ENCODE data around the gene SWAP70.

SWAP70 gene

DNA sequence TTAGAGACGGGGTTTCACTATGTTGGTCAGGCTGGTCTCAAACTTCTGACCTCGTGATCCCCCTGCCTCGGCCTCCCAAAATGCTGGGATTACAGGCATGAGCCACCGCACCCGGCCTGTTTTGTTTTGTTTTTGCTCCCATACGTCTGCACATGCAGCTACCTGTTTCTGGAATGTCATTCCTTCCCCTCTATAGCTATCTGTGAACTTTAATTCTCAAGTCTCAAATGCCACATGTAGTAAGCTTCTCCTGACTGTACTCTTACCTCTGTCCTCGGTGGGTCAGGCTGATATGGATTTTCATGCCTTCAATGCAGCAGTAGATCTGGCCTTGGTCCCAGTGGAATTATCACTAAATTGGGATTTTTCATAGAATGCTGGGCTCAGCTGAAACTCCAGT lies 12.4 kb upstream of the SWAP70 start:
- H3K9ac ChIP-seq (ENCODE audit: low read length): no peak overlapping the region
- no peaks in the 10 kb centered on the region for H3K27me3 ChIP-seq (ENCODE audit: control insufficient read depth, insufficient read depth, low read length)
- H3K4me3 ChIP-seq (ENCODE audit: low read depth, low read length): no peak overlapping the region
- peaks cover 6% of the 10 kb centered on the region; the same call in 1 of the 2 replicates for H3K4me1 ChIP-seq (ENCODE audit: control insufficient read depth, insufficient read depth, low read length)
- no peak overlapping the region for H3K27ac ChIP-seq (ENCODE audit: low read depth, low read length)
- no peaks in the 10 kb centered on the region for H3K36me3 ChIP-seq (ENCODE audit: control insufficient read depth, insufficient read depth, low read length)
- peaks cover 8% of the 10 kb centered on the region; the same call in 1 of the 2 replicates for H3K9me3 ChIP-seq (ENCODE audit: control insufficient read depth, insufficient read depth, low read depth, low read length)

DNA sequence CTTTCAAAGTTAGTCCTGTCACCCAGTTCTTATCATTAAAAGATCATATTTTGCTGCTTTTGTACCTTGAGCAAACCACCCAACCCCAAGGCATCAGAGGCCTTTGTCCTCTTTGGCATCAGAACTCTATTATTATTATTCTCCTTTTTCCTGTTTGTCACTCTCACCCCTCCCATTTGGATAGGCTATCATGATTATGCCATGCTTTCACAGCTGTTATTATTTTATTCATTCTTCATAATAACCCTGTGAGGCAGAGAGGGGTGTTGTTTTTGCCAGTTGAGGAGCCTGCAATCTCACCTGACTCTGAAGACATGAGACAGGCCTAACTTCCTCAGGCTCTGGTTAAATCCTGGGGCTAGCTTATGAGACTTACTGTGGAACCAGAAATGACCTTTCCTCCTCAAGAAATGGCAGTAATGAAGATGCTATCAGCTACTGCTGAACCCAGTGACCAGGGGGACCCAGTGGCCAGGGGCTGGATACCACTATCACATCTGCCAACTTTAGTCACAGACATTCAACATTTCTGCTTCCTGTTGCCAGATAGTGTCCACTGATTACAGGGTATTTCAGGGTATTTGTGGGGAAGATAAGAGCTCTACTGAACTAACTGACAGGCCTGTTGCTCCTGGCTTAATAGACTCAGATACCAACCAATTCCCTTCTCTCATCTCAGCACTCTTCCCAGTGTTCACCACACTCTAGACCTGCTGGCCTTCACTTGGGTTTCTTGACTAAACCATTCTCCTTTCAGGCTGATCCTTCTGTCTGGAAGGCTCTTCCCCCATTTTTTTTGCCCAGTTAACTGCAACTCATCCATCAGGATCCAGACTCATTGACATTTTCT lies 11.8 kb upstream of the SWAP70 start:
- no peak overlapping the region for H3K9ac ChIP-seq (ENCODE audit: low read length)
- no peak overlapping the region for H3K27ac ChIP-seq (ENCODE audit: low read depth, low read length)
- no peak overlapping the region for H3K4me3 ChIP-seq (ENCODE audit: low read depth, low read length)
- no peaks in the 10 kb centered on the region for H3K36me3 ChIP-seq (ENCODE audit: control insufficient read depth, insufficient read depth, low read length)
- H3K9me3 ChIP-seq (ENCODE audit: control insufficient read depth, insufficient read depth, low read depth, low read length): peaks cover 8% of the 10 kb centered on the region; the same call in 1 of the 2 replicates
- H3K4me1 ChIP-seq (ENCODE audit: control insufficient read depth, insufficient read depth, low read length): peaks cover 6% of the 10 kb centered on the region; the same call in 1 of the 2 replicates
- H3K27me3 ChIP-seq (ENCODE audit: control insufficient read depth, insufficient read depth, low read length): no peaks in the 10 kb centered on the region

DNA sequence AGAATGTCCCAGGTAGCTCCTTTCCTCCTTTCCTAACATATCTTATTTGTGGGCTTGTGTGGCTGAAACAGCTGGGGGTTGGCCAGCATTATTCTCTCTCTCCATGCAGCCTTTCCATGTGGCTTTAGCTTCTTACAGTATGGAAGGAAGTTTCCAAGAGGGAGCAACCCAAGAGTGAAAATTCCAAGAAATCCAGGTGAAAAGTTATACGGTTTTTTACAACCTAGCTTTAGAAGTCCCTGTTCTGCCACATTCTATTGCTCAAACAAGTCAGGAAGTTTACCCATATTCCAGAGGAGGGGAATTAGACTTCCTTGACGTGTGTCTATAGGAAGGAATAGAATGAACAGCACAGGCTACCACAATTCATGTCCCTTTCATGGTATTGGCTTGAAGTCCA lies 10.0 kb upstream of the SWAP70 start:
- peaks cover 2% of the 10 kb centered on the region; the same call in 1 of the 2 replicates for H3K4me1 ChIP-seq (ENCODE audit: control insufficient read depth, insufficient read depth, low read length)
- no peaks in the 10 kb centered on the region for H3K27me3 ChIP-seq (ENCODE audit: control insufficient read depth, insufficient read depth, low read length)
- no peak overlapping the region for H3K27ac ChIP-seq (ENCODE audit: low read depth, low read length)
- H3K4me3 ChIP-seq (ENCODE audit: low read depth, low read length): no peak overlapping the region
- no peak overlapping the region for H3K9ac ChIP-seq (ENCODE audit: low read length)
- no peaks in the 10 kb centered on the region for H3K36me3 ChIP-seq (ENCODE audit: control insufficient read depth, insufficient read depth, low read length)
- H3K9me3 ChIP-seq (ENCODE audit: control insufficient read depth, insufficient read depth, low read depth, low read length): peaks cover 2% of the 10 kb centered on the region; the same call in 1 of the 2 replicates

DNA sequence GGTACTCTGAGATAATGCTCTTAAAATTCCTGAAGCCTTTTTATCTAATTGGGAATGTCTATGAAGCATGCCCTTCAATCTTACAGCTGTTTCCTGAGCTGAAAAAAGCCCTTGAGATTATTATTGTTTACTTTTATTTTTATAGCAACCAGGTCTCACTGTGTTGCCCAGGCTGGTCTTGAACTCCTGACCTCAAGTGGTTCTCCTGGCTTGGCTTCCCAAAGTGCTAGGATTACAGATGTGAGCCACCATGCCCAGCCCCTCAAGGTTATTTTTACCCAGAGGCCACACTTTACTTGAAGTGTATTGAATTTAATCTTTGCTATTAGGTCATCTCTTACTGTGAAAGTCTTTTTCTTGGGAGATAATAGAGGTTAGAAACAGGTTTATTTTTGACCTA lies 7.0 kb upstream of the SWAP70 start:
- no peak overlapping the region for H3K4me3 ChIP-seq (ENCODE audit: low read depth, low read length)
- H3K4me1 ChIP-seq (ENCODE audit: control insufficient read depth, insufficient read depth, low read length): no peaks in the 10 kb centered on the region
- no peak overlapping the region for H3K27ac ChIP-seq (ENCODE audit: low read depth, low read length)
- no peaks in the 10 kb centered on the region for H3K27me3 ChIP-seq (ENCODE audit: control insufficient read depth, insufficient read depth, low read length)
- H3K9ac ChIP-seq (ENCODE audit: low read length): no peak overlapping the region
- no peaks in the 10 kb centered on the region for H3K36me3 ChIP-seq (ENCODE audit: control insufficient read depth, insufficient read depth, low read length)
- H3K9me3 ChIP-seq (ENCODE audit: control insufficient read depth, insufficient read depth, low read depth, low read length): peaks cover 2% of the 10 kb centered on the region; the same call in 1 of the 2 replicates

DNA sequence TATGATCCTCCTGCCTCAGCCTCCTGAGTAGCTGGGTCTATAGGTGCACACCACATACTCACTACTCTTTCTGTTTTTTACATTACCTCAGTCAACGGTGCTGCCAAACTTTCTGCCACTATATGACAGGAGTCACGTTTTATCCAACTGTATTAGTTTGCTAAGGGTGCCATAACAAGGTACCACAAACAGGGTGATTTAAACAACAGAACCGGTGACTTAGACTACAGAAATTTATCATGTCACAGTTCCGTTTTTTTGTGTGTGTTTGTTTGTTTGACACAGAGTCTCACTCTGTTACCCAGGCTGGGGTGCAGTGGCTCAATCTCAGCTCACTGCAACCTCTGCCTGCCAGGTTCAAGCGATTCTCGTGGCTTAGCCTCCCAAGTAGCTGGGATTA lies 6.3 kb upstream of the SWAP70 start:
- H3K4me1 ChIP-seq (ENCODE audit: control insufficient read depth, insufficient read depth, low read length): no peaks in the 10 kb centered on the region
- H3K9me3 ChIP-seq (ENCODE audit: control insufficient read depth, insufficient read depth, low read depth, low read length): peaks cover 2% of the 10 kb centered on the region; the same call in 1 of the 2 replicates
- no peaks in the 10 kb centered on the region for H3K36me3 ChIP-seq (ENCODE audit: control insufficient read depth, insufficient read depth, low read length)
- no peak overlapping the region for H3K9ac ChIP-seq (ENCODE audit: low read length)
- H3K4me3 ChIP-seq (ENCODE audit: low read depth, low read length): no peak overlapping the region
- no peaks in the 10 kb centered on the region for H3K27me3 ChIP-seq (ENCODE audit: control insufficient read depth, insufficient read depth, low read length)
- no peak overlapping the region for H3K27ac ChIP-seq (ENCODE audit: low read depth, low read length)

DNA sequence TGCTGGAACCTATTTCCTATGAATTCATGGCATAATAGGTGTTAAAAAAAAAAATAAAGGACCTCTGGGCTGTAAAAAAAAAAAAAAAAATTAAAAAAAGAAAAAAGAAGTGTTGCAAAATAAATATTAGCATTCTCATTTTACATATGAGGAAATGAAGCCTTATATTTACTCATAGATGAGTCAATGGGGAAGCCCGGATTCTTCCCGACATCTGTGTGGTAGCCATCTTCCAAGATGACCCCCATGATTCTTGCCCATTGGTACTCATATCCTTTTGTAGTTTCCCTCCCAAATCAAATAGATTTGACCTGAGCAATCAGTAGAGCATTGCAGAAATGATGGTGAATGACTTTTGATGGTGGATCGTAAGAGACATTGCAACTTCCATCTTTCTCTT lies 3.0 kb upstream of the SWAP70 start:
- Histone ChIP-seq H3K27ac (ENCODE audit: low read depth, low read length) (no peak overlapping the region), H3K9me3 (ENCODE audit: control insufficient read depth, insufficient read depth, low read depth, low read length) (peaks cover 2% of the 10 kb centered on the region; the same call in 1 of the 2 replicates), H3K4me1 (ENCODE audit: control insufficient read depth, insufficient read depth, low read length) (0 out of 2 replicates have a peak, but pooled peaks cover 3% of the 10 kb centered on the region), H3K9ac (ENCODE audit: low read length) (no peak overlapping the region), H3K27me3 (ENCODE audit: control insufficient read depth, insufficient read depth, low read length) (no peaks in the 10 kb centered on the region), H3K36me3 (ENCODE audit: control insufficient read depth, insufficient read depth, low read length) (no peaks in the 10 kb centered on the region), H3K4me3 (ENCODE audit: low read depth, low read length) (no peak overlapping the region)

DNA sequence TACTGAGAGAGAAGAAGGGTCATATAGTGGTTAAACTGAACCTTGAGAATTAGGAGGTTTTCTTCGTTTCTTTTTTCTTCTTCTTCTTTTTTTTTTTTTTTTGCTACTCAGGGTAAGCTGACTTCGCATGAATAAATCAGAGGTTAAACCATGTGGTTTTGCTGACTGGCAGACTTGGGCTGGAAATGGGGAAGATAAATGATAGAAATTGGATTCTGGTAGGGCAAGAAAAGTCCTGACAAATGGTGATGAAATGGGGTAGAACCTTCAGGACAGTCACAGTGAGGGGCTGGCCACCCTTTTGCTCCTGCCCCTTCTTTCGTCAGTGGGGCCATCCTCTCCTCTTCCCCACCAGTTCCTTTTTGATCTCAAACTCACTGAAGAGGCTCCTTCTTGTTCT lies 1.6 kb upstream of the SWAP70 start:
- H3K4me1 ChIP-seq (ENCODE audit: control insufficient read depth, insufficient read depth, low read length): 0 out of 2 replicates have a peak, but pooled peaks cover 3% of the 10 kb centered on the region
- H3K4me3 ChIP-seq (ENCODE audit: low read depth, low read length): no peak overlapping the region
- H3K9ac ChIP-seq (ENCODE audit: low read length): no peak overlapping the region
- no peaks in the 10 kb centered on the region for H3K27me3 ChIP-seq (ENCODE audit: control insufficient read depth, insufficient read depth, low read length)
- H3K9me3 ChIP-seq (ENCODE audit: control insufficient read depth, insufficient read depth, low read depth, low read length): peaks cover 2% of the 10 kb centered on the region; the same call in 1 of the 2 replicates
- 0 out of 2 replicates have a peak, but pooled peaks cover 4% of the 10 kb centered on the region for H3K36me3 ChIP-seq (ENCODE audit: control insufficient read depth, insufficient read depth, low read length)
- H3K27ac ChIP-seq (ENCODE audit: low read depth, low read length): no peak overlapping the region

DNA sequence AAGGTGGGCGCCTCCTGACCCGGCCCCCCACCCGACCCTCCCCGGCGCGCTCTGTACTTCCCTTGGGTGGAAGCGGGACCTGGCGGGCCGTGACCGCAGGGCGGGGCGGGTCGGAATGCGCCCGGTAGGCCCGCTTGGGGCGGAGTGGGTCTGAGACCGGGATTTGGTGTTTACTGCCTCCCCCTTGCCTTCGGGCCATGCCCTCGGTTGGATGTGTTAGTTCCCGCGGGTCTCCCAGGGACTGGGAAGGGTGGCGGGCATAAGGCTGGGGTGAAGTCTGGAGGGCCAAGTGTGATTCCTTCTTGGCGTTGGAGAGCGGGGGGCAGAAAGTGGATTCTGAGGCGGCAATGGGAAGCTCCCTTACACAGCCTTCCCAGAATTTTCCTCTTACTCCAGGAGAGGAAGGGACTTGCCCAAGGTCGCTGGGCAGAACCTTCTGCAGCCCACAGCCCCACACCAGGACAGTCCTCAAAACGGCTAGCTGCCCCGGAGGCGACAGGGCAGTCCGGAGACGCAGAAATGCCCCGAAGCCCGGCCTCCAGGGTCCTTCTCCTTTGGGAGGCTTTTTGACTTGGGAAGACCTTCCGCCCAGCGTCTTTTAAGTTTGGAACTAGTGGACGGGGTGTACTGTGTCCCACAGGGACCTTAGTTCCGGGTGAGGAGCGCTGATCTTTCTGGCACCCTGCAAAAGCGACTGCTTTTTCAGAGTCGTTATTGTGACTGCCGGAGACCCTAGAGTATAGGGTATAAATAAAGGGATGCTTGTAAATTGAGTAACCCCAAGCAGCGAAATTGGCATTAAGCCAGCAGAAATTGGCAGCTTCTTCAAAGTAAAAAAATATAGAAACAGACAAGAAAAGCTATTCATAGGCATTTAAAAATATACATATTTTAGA lies 647 bp downstream of the SWAP70 start:
- H3K27me3 ChIP-seq (ENCODE audit: control insufficient read depth, insufficient read depth, low read length): no peaks in the 10 kb centered on the region
- peaks cover 2% of the 10 kb centered on the region; the same call in 1 of the 2 replicates for H3K9me3 ChIP-seq (ENCODE audit: control insufficient read depth, insufficient read depth, low read depth, low read length)
- H3K9ac ChIP-seq (ENCODE audit: low read length): peak overlapping the region; percentile 82
- H3K4me3 ChIP-seq (ENCODE audit: low read depth, low read length): peak overlapping the region; percentile 97
- H3K4me1 ChIP-seq (ENCODE audit: control insufficient read depth, insufficient read depth, low read length): 0 out of 2 replicates have a peak, but pooled peaks cover 3% of the 10 kb centered on the region
- 0 out of 2 replicates have a peak, but pooled peaks cover 4% of the 10 kb centered on the region for H3K36me3 ChIP-seq (ENCODE audit: control insufficient read depth, insufficient read depth, low read length)
- H3K27ac ChIP-seq (ENCODE audit: low read depth, low read length): peak overlapping the region; percentile 64; the same call in 1 of the 2 replicates

DNA sequence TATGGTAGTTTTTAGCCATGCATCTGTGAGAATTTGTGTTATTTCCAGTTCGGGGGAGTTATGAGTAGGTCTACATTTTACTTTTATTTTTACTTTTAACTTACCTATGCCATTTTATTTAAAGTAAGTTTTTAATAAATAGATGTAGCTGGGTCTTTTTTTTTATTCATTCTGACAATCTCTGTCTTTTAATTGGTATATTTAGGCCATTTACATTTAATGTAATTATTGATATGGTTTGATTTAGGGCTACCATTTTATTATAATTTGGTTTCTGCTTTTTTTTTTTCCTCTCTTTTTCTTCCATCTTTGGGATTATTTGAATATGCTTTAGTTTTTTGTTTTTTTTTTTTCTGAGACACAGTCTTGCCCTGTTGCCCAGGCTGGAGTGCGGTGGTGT lies 1.9 kb downstream of the SWAP70 start:
- H3K9ac ChIP-seq (ENCODE audit: low read length): no peak overlapping the region
- no peak overlapping the region for H3K27ac ChIP-seq (ENCODE audit: low read depth, low read length)
- H3K4me1 ChIP-seq (ENCODE audit: control insufficient read depth, insufficient read depth, low read length): 0 out of 2 replicates have a peak, but pooled peaks cover 3% of the 10 kb centered on the region
- peak overlapping the region; percentile 97; the same call in 1 of the 2 replicates for H3K4me3 ChIP-seq (ENCODE audit: low read depth, low read length)
- peaks cover 2% of the 10 kb centered on the region; the same call in 1 of the 2 replicates for H3K9me3 ChIP-seq (ENCODE audit: control insufficient read depth, insufficient read depth, low read depth, low read length)
- 0 out of 2 replicates have a peak, but pooled peaks cover 4% of the 10 kb centered on the region for H3K36me3 ChIP-seq (ENCODE audit: control insufficient read depth, insufficient read depth, low read length)
- H3K27me3 ChIP-seq (ENCODE audit: control insufficient read depth, insufficient read depth, low read length): no peaks in the 10 kb centered on the region

DNA sequence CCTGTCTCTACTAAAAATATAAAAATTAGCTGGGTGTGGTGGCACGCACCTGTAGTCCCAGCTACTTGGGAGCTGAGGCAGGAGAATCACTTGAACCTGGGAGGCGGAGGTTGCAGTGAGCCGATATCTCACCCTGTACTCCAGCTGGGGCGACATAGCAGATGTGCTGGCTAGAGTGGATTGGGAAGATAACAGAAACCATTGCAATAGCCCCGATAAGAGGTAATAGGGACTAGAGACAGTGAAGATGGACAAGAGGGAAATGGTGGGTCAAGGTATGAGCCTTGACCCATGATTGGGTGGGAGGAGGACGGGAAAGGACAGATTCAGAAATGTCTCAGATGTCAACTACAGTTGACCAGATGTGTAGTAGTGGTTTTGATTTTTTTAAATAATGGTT lies 6.1 kb downstream of the SWAP70 start:
- Histone ChIP-seq H3K27me3 (ENCODE audit: control insufficient read depth, insufficient read depth, low read length) (no peaks in the 10 kb centered on the region), H3K9me3 (ENCODE audit: control insufficient read depth, insufficient read depth, low read depth, low read length) (peaks cover 2% of the 10 kb centered on the region; the same call in 1 of the 2 replicates), H3K4me3 (ENCODE audit: low read depth, low read length) (no peak overlapping the region), H3K9ac (ENCODE audit: low read length) (no peak overlapping the region), H3K27ac (ENCODE audit: low read depth, low read length) (no peak overlapping the region), H3K36me3 (ENCODE audit: control insufficient read depth, insufficient read depth, low read length) (peaks cover 7% of the 10 kb centered on the region; the same call in 1 of the 2 replicates), H3K4me1 (ENCODE audit: control insufficient read depth, insufficient read depth, low read length) (peaks cover 4% of the 10 kb centered on the region; the same call in 1 of the 2 replicates)
